HG02642 (cell line): ENCODE results near the gene ZBP1.
"Not testable (repeated sequence)": the region's sequence is repeated elsewhere in the genome, so short reads cannot be mapped to it uniquely, and the experiment has no call there.

Source experiments
- ATAC-seq: cut with Tn5 transposase; IDR thresholded peaks from one replicate; pipeline ENCODE4 v1.9.1; 2021; ENCODE audit warnings: mild to moderate bottlenecking; ENCODE audit not compliant: unreplicated experiment, poor library complexity

The ZBP1 gene

DNA sequence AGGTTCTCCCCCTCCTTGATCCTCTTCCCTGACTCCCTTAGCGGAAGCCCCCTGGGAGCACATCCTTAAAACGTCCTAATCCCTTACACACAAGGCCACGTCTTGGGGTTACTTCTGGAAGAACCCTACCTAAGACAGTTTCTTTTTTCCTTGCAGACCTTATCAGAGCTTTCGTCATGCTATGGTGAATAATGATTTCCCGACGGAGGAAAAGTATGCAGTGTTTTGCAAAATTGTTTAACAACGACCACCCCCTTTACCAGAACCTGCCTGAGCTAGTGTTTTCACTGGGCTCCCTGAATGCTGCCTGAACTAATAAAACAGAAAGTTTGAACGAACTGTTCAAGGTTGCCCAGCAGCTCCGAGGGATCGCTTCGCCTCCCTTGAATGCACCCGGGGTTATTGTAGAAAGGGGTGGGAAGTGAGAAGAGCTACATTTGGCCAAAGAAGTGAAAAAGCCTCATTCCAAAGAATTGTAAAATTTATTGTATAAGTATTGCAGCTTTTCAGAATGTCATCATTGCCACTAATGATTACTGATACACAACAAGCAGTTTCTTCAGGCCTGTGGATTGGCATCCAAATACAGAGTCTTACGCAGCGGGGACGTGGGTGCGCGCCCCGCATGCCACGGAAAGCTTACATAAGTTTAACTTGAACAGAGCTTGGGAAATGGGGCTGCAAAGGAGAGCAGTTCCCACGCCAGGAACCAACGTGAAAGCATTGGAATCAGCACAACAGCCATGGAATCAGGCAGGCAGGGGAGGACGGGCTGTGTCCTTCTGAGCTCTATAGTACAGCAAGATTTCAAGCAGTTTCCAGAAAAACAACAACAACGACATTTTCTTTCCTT, 27.9 kb upstream of the ZBP1 start:
- ATAC-seq: no peak

DNA sequence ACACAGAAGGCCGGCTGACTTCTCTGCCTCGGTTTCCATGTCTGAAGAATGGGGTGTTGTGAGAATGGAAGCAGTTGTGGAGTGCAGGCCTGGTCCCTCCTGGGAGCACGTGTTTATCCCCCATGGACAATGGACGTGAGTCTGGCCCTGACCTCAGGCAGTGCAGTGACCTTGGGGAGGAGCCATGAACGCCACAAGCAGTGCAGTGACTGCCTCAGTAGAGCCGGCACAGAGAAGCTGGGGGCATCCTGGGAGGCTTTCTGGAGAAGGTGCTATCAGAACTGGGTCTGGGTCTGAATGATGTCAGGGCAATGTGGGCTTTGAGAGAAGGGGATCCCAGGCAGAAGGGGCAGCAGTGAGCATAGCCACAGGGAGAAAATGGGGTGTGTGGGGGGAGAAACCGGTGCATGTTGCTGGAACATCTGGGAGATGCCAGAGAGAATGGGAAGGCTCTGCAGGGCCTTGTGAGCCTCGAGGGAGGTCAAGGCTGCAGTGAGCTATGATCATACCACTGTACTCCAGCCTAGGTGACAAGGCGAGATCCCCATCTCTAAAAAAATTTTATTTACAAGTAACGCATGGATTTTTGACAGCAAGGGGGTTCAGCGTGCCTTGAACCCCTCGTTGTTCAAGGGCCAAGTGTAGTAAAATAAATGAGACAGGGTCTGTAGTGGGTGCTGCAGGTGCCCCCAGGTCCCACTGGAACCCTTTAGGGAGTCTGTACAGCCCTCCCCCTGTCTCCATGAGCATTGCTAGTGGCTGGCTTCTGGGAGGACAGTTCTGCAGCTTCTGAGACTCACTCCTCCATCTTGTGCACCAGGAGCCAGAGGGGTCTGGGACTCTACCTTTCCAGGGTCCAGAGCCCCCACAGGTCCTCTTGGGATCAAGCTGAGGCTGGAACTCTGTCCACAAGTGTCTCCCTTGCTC, 27.0 kb upstream of the ZBP1 start:
- no peak for ATAC-seq

- no peak for ATAC-seq
Observed at GRCh38 chr20:57638895-57639236, 18.6 kb upstream of the ZBP1 start.

- ATAC-seq: no peak
Observed at GRCh38 chr20:57638173-57638894, 18.1 kb upstream of the ZBP1 start.

DNA sequence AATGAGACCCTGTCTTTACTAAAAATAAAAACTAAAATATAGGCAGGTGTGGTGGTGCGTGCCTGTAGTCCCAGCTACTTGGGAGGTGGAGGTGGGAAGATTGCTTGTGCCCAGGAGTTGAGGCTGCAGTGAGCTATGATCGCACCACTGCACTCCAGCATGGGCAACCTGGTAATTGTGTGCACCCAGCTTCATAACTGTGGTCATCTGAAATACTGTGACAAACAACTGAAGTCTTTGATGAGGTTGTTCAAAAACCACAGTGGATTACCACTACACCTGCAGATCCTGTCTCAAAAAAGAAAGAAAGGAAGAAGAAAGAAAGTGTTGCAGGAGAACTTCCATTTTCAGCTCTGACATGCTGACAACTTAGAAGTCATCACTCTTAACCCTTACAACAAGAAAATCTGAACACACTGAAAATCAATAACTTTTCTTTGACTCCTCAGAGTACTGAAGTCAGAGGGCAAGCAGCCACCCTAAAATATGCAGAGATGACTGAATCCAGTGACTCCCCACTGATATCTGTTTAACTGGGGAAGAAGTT, 13.8 kb upstream of the ZBP1 start:
- no peak for ATAC-seq

- ATAC-seq: no peak
Observed at GRCh38 chr20:57632286-57632685, 12.1 kb upstream of the ZBP1 start.

- ATAC-seq: no peak
Observed at GRCh38 chr20:57630061-57630460, 9.8 kb upstream of the ZBP1 start.

- not testable (repeated sequence) for ATAC-seq
Observed at GRCh38 chr20:57629491-57629901, 9.3 kb upstream of the ZBP1 start.

GRCh38 chr20:57628962-57629308, 8.7 kb upstream of the ZBP1 start:
- not testable (repeated sequence) for ATAC-seq

GRCh38 chr20:57628047-57628961, 8.1 kb upstream of the ZBP1 start:
- ATAC-seq: no peak

DNA sequence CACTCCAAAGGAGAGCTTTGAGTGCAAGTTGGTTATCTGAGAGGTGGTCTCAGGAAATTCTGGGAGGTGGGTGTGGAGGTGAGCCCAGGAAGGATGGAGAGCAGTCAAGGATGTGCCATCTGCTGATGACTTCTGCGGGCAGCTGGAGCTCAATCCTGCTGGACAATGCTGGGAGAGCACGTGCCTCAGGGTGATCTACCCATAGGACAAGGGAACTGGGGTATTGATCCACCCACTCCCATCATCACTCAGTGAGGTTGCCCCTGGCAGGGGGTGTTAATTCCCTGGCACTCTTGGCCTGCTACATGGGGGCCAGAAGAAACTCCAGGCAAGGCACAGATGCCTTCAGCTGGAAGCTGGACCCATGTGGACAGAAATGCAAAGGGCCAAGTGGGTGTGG, 7.1 kb upstream of the ZBP1 start:
- ATAC-seq: no peak

- no peak for ATAC-seq
Observed at GRCh38 chr20:57625978-57626377, 5.8 kb upstream of the ZBP1 start.

DNA sequence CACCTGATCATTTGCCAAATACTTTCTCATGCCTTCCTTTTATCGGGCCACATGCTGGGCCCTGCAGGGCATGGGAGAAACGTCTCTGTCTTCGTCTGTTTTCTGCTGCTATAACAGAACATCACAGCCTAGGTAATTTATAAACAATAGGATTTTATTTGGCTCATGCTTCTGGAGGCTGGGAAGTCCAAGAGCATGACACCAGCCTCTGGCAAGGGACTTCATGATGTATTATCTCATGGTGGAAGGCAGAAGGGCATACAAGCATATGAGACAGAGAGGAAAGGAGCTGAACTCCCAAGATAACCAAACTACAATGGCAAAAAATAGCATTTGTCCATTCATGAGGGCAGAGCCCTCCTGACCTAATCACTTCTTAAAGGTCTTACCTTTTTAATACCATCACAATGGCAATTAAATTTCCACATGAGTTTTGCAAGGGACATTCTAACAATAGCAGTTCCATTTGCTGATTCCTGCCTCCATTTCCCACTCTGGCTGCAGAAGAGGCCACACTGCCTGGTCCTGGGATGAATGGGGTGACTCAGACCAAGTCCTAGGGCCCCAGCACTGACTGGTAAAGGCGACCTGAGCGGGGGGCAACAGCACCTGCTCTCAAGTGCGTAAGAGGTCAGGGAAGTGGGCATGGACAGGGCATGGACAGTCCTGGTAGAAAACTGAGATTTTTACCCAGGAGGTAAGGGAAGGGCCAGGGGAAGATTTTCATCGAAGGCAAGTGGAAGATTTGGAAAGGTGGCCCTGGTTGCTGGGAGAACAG, 5.1 kb upstream of the ZBP1 start:
- ATAC-seq: no peak

DNA sequence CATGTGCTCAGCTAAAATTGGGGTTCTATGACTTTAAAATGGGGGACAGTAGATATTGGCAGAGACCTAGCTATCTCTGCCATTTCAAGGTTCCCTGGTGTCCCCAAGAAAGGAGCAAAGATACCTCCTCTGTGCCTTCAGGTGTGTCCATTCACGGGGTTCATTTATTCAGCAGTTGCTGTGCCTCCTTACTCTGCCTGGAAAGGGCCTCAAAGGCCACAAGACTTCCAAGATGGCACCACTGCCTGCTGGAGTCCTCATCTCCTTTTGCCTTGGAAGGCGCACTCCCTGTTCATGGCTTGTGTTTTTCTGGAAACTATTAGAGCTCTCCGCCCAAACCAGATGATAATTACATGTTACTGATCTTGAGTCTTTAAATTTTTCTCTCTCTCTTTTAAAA, 3.9 kb upstream of the ZBP1 start:
- no peak for ATAC-seq

DNA sequence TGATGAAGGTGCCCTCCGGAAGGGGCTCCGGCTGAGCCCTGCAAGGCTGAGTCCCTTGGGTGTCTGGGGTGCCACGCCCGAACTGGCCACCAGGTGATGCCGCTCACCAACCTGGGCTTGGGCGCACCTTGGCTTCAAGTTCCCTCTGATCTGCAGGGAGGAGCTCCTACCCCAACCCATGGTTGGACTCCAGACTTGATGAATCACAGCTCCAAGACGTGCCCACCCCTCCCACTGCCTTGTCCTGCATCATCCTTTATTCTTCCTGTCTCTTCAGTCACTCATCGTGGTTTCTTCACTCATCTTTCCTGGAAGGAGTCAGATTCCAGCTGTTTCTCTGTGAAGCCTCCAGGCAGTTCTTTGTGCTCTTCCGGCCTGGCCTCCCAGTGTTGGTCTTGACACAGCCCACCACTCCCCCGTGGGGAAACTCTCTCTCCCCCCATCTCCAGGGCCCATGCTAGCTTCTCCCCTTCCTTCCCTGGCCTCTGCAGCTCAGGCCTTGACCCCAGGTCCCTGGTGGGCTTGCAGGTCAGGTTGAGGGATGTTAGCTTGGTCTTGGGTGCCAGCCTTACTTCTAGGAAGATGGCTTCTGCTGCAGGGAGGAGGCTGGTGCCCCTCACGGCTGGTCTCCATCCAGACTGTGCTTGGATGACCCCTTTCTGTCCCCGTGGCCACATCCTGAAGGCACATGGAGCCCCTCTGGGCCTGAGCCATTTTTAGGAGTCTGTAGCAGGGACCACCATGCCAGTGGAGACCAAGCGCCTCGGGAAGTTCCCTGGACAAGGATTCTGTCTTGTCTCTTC, 2.6 kb upstream of the ZBP1 start:
- no peak for ATAC-seq

DNA sequence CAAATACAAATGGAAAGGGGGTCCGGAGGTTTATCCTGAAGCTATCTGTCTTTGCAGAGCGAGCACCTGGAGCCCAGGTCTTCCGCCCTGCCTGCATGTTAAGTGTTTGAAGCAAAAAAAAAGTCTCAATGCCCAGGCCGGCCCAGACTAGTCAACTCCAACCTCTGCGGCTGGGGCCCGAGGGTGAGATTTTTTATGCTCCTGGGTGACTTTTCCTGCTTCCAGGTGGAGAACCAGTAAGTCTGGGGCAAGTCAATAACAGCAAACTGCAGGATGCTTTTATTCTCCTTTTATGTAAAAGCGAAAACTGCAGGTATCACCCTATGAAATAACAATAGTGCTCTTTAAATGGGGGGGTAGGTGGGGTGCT, 2.0 kb upstream of the ZBP1 start:
- ATAC-seq: no peak

GRCh38 chr20:57621421-57622200, 1.4 kb upstream of the ZBP1 start:
- no peak for ATAC-seq
